Left kidney (tissue), 2 donors: Measurements from ENCODE around the gene UBXN2A. TPM values are rescaled to one million over a fixed set of nuclear protein-coding genes. Genes with fewer than 3 reads are reported as not detected.
A peak's percentile ranks its signal among the peaks of the same experiment; 100 is the strongest.
"Not testable (repeated sequence)": the region's sequence is repeated elsewhere in the genome, so short reads cannot be mapped to it uniquely, and the experiment has no call there.

Source experiments
- DNase-seq: peaks from one replicate; pipeline ENCODE4 v3.0.0-alpha.2; 2013
- polyA plus RNA-seq: library from polyadenylated mRNA; unstranded; fragments of 120-200 nt; gene quantifications from one replicate; pipeline ENCODE4 v1.2.1, GENCODE V29; 2013; ENCODE audit not compliant: insufficient read length

Gene UBXN2A
- polyA plus RNA-seq, 1 donor, result 22.7 TPM

- peak; percentile 55 for DNase-seq
Measured at GRCh38 chr2:23940718-23941620, 706 bp downstream of the UBXN2A start.

GRCh38 chr2:23941644-23942043 is 1.4 kb downstream of the UBXN2A start:
- DNase-seq, result no peak

- DNase-seq, result no peak
Measured at GRCh38 chr2:23943666-23944065, 3.4 kb downstream of the UBXN2A start.

- DNase-seq, result no peak
Measured at GRCh38 chr2:23944527-23944926, 4.3 kb downstream of the UBXN2A start.

- DNase-seq, result no peak
Measured at GRCh38 chr2:23944976-23945375, 4.7 kb downstream of the UBXN2A start.

GRCh38 chr2:23947350-23947749 is 7.1 kb downstream of the UBXN2A start:
- DNase-seq, result no peak

- not testable (repeated sequence) for DNase-seq
Measured at GRCh38 chr2:23952558-23952957, 12.3 kb downstream of the UBXN2A start.

- DNase-seq, result no peak
Measured at GRCh38 chr2:23953625-23954024, 13.4 kb downstream of the UBXN2A start.

- no peak for DNase-seq
Measured at GRCh38 chr2:23954325-23955014, 14.2 kb downstream of the UBXN2A start.

- no peak for DNase-seq
Measured at GRCh38 chr2:23967846-23968245, 27.6 kb downstream of the UBXN2A start.

- no peak for DNase-seq
Measured at GRCh38 chr2:23976883-23977282, 36.6 kb downstream of the UBXN2A start.

GRCh38 chr2:23988371-23988770 is 48.1 kb downstream of the UBXN2A start:
- no peak for DNase-seq

- no peak for DNase-seq
Measured at GRCh38 chr2:23992931-23993330, 52.7 kb downstream of the UBXN2A start.

GRCh38 chr2:23993736-23994269 is 53.5 kb downstream of the UBXN2A start:
- DNase-seq, result no peak

- DNase-seq, result no peak
Measured at GRCh38 chr2:23994567-23994966, 54.3 kb downstream of the UBXN2A start.

- no peak for DNase-seq
Measured at GRCh38 chr2:24007693-24008092, 67.4 kb downstream of the UBXN2A start.

GRCh38 chr2:24008672-24009366 is 68.6 kb downstream of the UBXN2A start:
- DNase-seq, result no peak

- no peak for DNase-seq
Measured at GRCh38 chr2:24009367-24009679, 69.1 kb downstream of the UBXN2A start.

GRCh38 chr2:24009680-24010476 is 69.6 kb downstream of the UBXN2A start, which contains the start of gene MFSD2B:
MFSD2B (plus strand) TSS chr2:24010085; CDS start chr2:24010097, 12 bp downstream.
- no peak for DNase-seq

- no peak for DNase-seq
Measured at GRCh38 chr2:24010477-24011249, 70.4 kb downstream of the UBXN2A start.
